Neural cell (in vitro differentiated cells): ENCODE results near the gene SDF2L1. TPM values are rescaled to one million over a fixed set of nuclear protein-coding genes. Genes with fewer than 3 reads are reported as not detected.

ENCODE experiments used
- H2AFZ ChIP-seq: fragments of 200-600, 300-800 bp; sonication (generic), shearing (Covaris generic); 2 replicates; pipeline ENCODE4 v1.6.0; 2014; ENCODE audit warnings: low read depth, mild to moderate bottlenecking, antibody characterized with exemption, low read length, moderate library complexity
- H3F3A ChIP-seq: fragments of 200-600 bp; shearing (Covaris generic); 2 replicates; pipeline ENCODE4 v1.6.1; 2016; ENCODE audit warnings: mild to moderate bottlenecking, moderate library complexity, mixed read lengths, antibody characterized with exemption, low read length; ENCODE audit not compliant: insufficient read depth, poor library complexity, severe bottlenecking
- H3K27ac ChIP-seq: fragments of 200-600, 300-800 bp; sonication (generic), shearing (Covaris generic); 2 replicates; pipeline ENCODE4 v1.5.1; 2014; ENCODE audit warnings: mild to moderate bottlenecking, low read length, moderate library complexity
- H3K27me3 ChIP-seq: fragments of 300-800, 200-600 bp; sonication (generic), shearing (Covaris generic); 2 replicates; pipeline ENCODE4 v1.6.0; 2014; ENCODE audit warnings: mild to moderate bottlenecking, low read depth, low read length, moderate library complexity; ENCODE audit not compliant: insufficient read depth
- H3K36me3 ChIP-seq: fragments of 300-800, 200-600 bp; sonication (generic), shearing (Covaris generic); 2 replicates; pipeline ENCODE4 v1.5.1; 2014; ENCODE audit warnings: mild to moderate bottlenecking, antibody characterized with exemption, low read length, moderate library complexity; ENCODE audit not compliant: insufficient read depth
- H3K4me2 ChIP-seq: fragments of 300-800, 200-600 bp; sonication (generic), shearing (Covaris generic); 2 replicates; pipeline ENCODE4 v1.6.0; 2014; ENCODE audit warnings: mild to moderate bottlenecking, low read length
- H3K4me3 ChIP-seq: fragments of 300-800, 200-600 bp; sonication (generic), shearing (Covaris generic); 2 replicates; pipeline ENCODE4 v1.5.1; 2014; ENCODE audit warnings: mild to moderate bottlenecking, low read length, moderate library complexity
- H3K79me2 ChIP-seq: fragments of 200-600 bp; shearing (Covaris generic); replicated peaks from 2 replicates; pipeline ENCODE4 v1.6.0; 2014; ENCODE audit warnings: mild to moderate bottlenecking, low read length, moderate library complexity; ENCODE audit not compliant: insufficient read depth
- H3K9ac ChIP-seq: fragments of 300-800, 200-600 bp; sonication (generic), shearing (Covaris generic); 2 replicates; pipeline ENCODE4 v1.6.1; 2016; ENCODE audit warnings: mild to moderate bottlenecking, low read length, mixed read lengths
- H3K9me2 ChIP-seq: fragments of 200-600 bp; shearing (Covaris generic); 2 replicates; pipeline ENCODE4 v1.6.1; 2016; ENCODE audit warnings: mild to moderate bottlenecking, low read length, mixed read lengths; ENCODE audit not compliant: insufficient read depth
- H3K9me3 ChIP-seq: fragments of 200-600, 300-800 bp; sonication (generic), shearing (Covaris generic); 2 replicates; pipeline ENCODE4 v1.6.1; 2016; ENCODE audit warnings: mild to moderate bottlenecking, mixed run types, low read length, moderate library complexity, mixed read lengths
- H4K20me1 ChIP-seq: fragments of 200-600 bp; shearing (Covaris generic); 2 replicates; pipeline ENCODE4 v1.6.1; 2016; ENCODE audit warnings: mild to moderate bottlenecking, mixed run types; ENCODE audit not compliant: insufficient read depth
- CTCF ChIP-seq: fragments of 450-650 bp; IDR thresholded peaks from 2 replicates; pipeline ENCODE4 v1.5.1; 2014; ENCODE audit warnings: antibody characterized with exemption, mild to moderate bottlenecking, moderate library complexity; ENCODE audit not compliant: poor library complexity, severe bottlenecking
- EP300 ChIP-seq: fragments of 450-650 bp; conservative IDR thresholded peaks from 2 replicates; pipeline ENCODE4 v1.6.1; 2014; ENCODE audit warnings: antibody characterized with exemption, mild to moderate bottlenecking, moderate library complexity; ENCODE audit not compliant: poor library complexity, severe bottlenecking
- EZH2 ChIP-seq: fragments of 200-600, 300-800 bp; shearing (Covaris generic), sonication (generic); IDR thresholded peaks from 2 replicates; pipeline ENCODE4 v1.6.1; 2014; ENCODE audit warnings: antibody characterized with exemption, low read length, borderline replicate concordance, mild to moderate bottlenecking; ENCODE audit not compliant: insufficient read depth, poor library complexity, severe bottlenecking
- MXI1 ChIP-seq: fragments of 450-650 bp; conservative IDR thresholded peaks from 2 replicates; pipeline ENCODE4 v1.6.1; 2014; ENCODE audit warnings: antibody characterized with exemption, mild to moderate bottlenecking; ENCODE audit not compliant: poor library complexity, severe bottlenecking
- POLR2AphosphoS5 ChIP-seq: IDR thresholded peaks from 2 replicates; pipeline ENCODE4 v1.6.1; 2012
- RAD21 ChIP-seq: fragments of 450-650 bp; conservative IDR thresholded peaks from 2 replicates; pipeline ENCODE4 v1.6.1; 2014; ENCODE audit warnings: antibody characterized with exemption, mild to moderate bottlenecking, moderate library complexity
- REST ChIP-seq: IDR thresholded peaks from 2 replicates; pipeline ENCODE4 v1.6.1; 2012; ENCODE audit warnings: borderline replicate concordance
- SMC3 ChIP-seq: fragments of 450-650 bp; conservative IDR thresholded peaks from 2 replicates; pipeline ENCODE4 v1.6.1; 2014; ENCODE audit warnings: antibody characterized with exemption, mild to moderate bottlenecking, moderate library complexity; ENCODE audit not compliant: poor library complexity
- TAF1 ChIP-seq: IDR thresholded peaks from 2 replicates; pipeline ENCODE4 v1.6.1; 2012; ENCODE audit warnings: low read depth
- polyA plus RNA-seq: library from polyadenylated mRNA; depleted of rRNA; stranded (reverse); fragments of >200 nt; gene quantifications from 2 replicates; pipeline ENCODE4 v1.2.3, GENCODE V29; 2014

The SDF2L1 gene
- polyA plus RNA-seq, 1 donor from 2014 or later = 11.0 TPM

- peak overlapping the region; percentile 76 for H2AFZ ChIP-seq
- H3K36me3 ChIP-seq = no peaks in the 10 kb centered on the region
- H3K4me2 ChIP-seq = peak overlapping the region; percentile 73
- no peaks in the 10 kb centered on the region for H3K9me3 ChIP-seq
- peak; percentile 22 for TF ChIP-seq TAF1
- no peak for TF ChIP-seq MXI1
- no peak for TF ChIP-seq CTCF
- TF ChIP-seq EP300 = no peak
- H3K79me2 ChIP-seq = peaks cover 6% of the 10 kb centered on the region
- peak overlapping the region; percentile 88 for H3K4me3 ChIP-seq
- H3K9ac ChIP-seq = peak overlapping the region; percentile 75
- H3K27ac ChIP-seq = no peak overlapping the region
- no peaks in the 10 kb centered on the region for H4K20me1 ChIP-seq
- peaks cover 3% of the 10 kb centered on the region for H3K27me3 ChIP-seq
- H3K9me2 ChIP-seq = no peaks in the 10 kb centered on the region
- no peaks in the 10 kb centered on the region for H3F3A ChIP-seq
These were observed 10.7 kb downstream of the SDF2L1 start for GRCh38 chr22:21652547-21653545.

GRCh38 chr22:21657020-21657359 lies 14.9 kb downstream of the SDF2L1 start:
- Histone ChIP-seq H3K9ac (no peak overlapping the region), H3K27me3 (peaks cover 7% of the 10 kb centered on the region), H3K36me3 (no peaks in the 10 kb centered on the region), H2AFZ (no peak overlapping the region), H3K79me2 (peaks cover 6% of the 10 kb centered on the region), H3F3A (no peaks in the 10 kb centered on the region), H3K4me3 (peak overlapping the region; percentile 71), H3K9me2 (no peaks in the 10 kb centered on the region), H3K4me2 (no peak overlapping the region), H3K27ac (no peak overlapping the region), H4K20me1 (no peaks in the 10 kb centered on the region), H3K9me3 (no peaks in the 10 kb centered on the region)
- no peak for TF ChIP-seq EP300
- no peak for TF ChIP-seq CTCF
- no peak for TF ChIP-seq RAD21
- TF ChIP-seq POLR2AphosphoS5 = no peak
- no peak for TF ChIP-seq SMC3
- TF ChIP-seq TAF1 = no peak
- no peak for TF ChIP-seq REST
- TF ChIP-seq EZH2 = no peak
- TF ChIP-seq MXI1 = no peak
